AG04450 (cell line): ENCODE results near the gene LTB. TPM values are rescaled to one million over a fixed set of nuclear protein-coding genes. Genes with fewer than 3 reads are reported as not detected.

Experiments
- CTCF ChIA-PET: fragments of 300-600, 350-600 bp; formaldehyde crosslinking; extraction: SDS; loops from one replicate; lab custom pipeline; 2022; ENCODE audit warnings: antibody characterized with exemption, inconsistent platforms; lab: Charles Lee
- POLR2A ChIA-PET: fragments of 350-600 bp; formaldehyde crosslinking; extraction: SDS; loops from one replicate; lab custom pipeline; 2021; ENCODE audit warnings: antibody characterized with exemption, inconsistent platforms; lab: Yijun Ruan, JAX
- DNase-seq: peaks from one replicate; pipeline ENCODE4 v3.0.0-alpha.2; 2011; ENCODE audit warnings: low read depth, low spot score
- H3K27ac ChIP-seq: one replicate; pipeline ENCODE4 v1.5.1; 2012; ENCODE audit warnings: low read depth, low read length, control low read depth
- H3K27me3 ChIP-seq: one replicate; pipeline ENCODE4 v1.6.0; 2012; ENCODE audit warnings: low read length; ENCODE audit not compliant: control insufficient read depth, insufficient read depth
- H3K4me3 ChIP-seq: 2 replicates; pipeline ENCODE4 v1.5.1; 2011; ENCODE audit warnings: mild to moderate bottlenecking, low read depth, low read length, control low read depth
- H3K9me3 ChIP-seq: 2 replicates; pipeline ENCODE4 v1.5.1; 2012; ENCODE audit warnings: low read length; ENCODE audit not compliant: control insufficient read depth, insufficient read depth
- CTCF ChIP-seq: IDR thresholded peaks from 2 replicates; pipeline ENCODE4 v1.5.1; 2011; ENCODE audit warnings: low read depth, low read length, control low read depth, inconsistent platforms
- polyA plus RNA-seq: library from polyadenylated mRNA; depleted of rRNA; stranded (reverse); fragments of >200 nt; gene quantifications from 2 replicates; pipeline ENCODE4 v1.2.3, GENCODE V29; 2011

Gene LTB
- polyA plus RNA-seq, 1 experiment = not detected

- CTCF ChIA-PET = interaction anchor here (1.0 to 1.9 kb wide), 2 partner anchors 10 to 28 kb away, joined by 5 to 11 read pairs; no protein-coding TSS in a partner anchor
These were observed 12.2 kb downstream of the LTB start for GRCh38 chr6:31569861-31570536.

GRCh38 chr6:31568537-31568961, 13.7 kb downstream of the LTB start:
- no peak for DNase-seq
- Histone ChIP-seq H3K9me3 (no peaks in the 10 kb centered on the region), H3K27me3 (peaks cover 21% of the 10 kb centered on the region), H3K4me3 (no peak overlapping the region), H3K27ac (no peak overlapping the region)
- CTCF ChIA-PET = interaction anchor here (0.9 to 2.5 kb wide), 2 partner anchors 9 to 30 kb away, joined by 3 to 10 read pairs; no protein-coding TSS in a partner anchor
- no peak for TF ChIP-seq CTCF
- POLR2A ChIA-PET = no interaction called here

More at GRCh38 chr6:31569861-31570536, 12.2 kb downstream of the LTB start:
- DNase-seq = no peak
- Histone ChIP-seq H3K4me3 (no peak overlapping the region), H3K27ac (no peak overlapping the region), H3K27me3 (peaks cover 27% of the 10 kb centered on the region), H3K9me3 (no peaks in the 10 kb centered on the region)
- no peak for TF ChIP-seq CTCF
- POLR2A ChIA-PET = no interaction called here

GRCh38 chr6:31567531-31568370, 14.5 kb downstream of the LTB start:
- DNase-seq = no peak
- Histone ChIP-seq H3K9me3 (no peaks in the 10 kb centered on the region), H3K27me3 (peaks cover 14% of the 10 kb centered on the region), H3K27ac (no peak overlapping the region), H3K4me3 (no peak overlapping the region)
- ChIA-PET CTCF (interaction anchor here (0.9 to 2.5 kb wide), 2 partner anchors 8 to 30 kb away, joined by 3 to 10 read pairs; no protein-coding TSS in a partner anchor), POLR2A (no interaction called here)
- no peak for TF ChIP-seq CTCF

- H3K27me3 ChIP-seq = peaks cover 3% of the 10 kb centered on the region
- no peak for TF ChIP-seq CTCF
- ChIA-PET CTCF (interaction anchor here (0.6 to 2.6 kb wide), 2 partner anchors 37 to 348 kb away, joined by 3 to 11 read pairs; no protein-coding TSS in a partner anchor), POLR2A (interaction anchor here (1.0 kb wide), 1 partner anchor 10 kb away, joined by 3 read pairs; no protein-coding TSS in a partner anchor)
- H3K9me3 ChIP-seq = no peaks in the 10 kb centered on the region; the same call in 1 of the 2 replicates
- no peak overlapping the region for H3K4me3 ChIP-seq
- no peak for DNase-seq
- H3K27ac ChIP-seq = peak overlapping the region; percentile 68
These were observed 21.5 kb downstream of the LTB start for GRCh38 chr6:31560697-31561058.
